ENCODE results near the gene PBX4.
A peak's percentile ranks its signal among the peaks of the same experiment; 100 is the strongest.

GRCh38 chr19:19554074-19555023, 64.1 kb downstream of the PBX4 start:
- peak; percentile 43 to 93 (median 77) for TF ChIP-seq CTCF (IDR thresholded peaks at IDR 0.05 in 8 of 11, conservative IDR thresholded peaks at IDR 0.05 in 3 of 11)
- TF ChIP-seq POLR2A (IDR thresholded peaks at IDR 0.05) = no peak
